HG02970 (cell line): Measurements from ENCODE around the gene ALDH2.
"Not testable (repeated sequence)": the region's sequence is repeated elsewhere in the genome, so short reads cannot be mapped to it uniquely, and the experiment has no call there.

ENCODE experiments used
- ATAC-seq: cut with Tn5 transposase; IDR thresholded peaks from one replicate; pipeline ENCODE4 v1.9.1; 2021; ENCODE audit warnings: mild to moderate bottlenecking, moderate library complexity, moderate number of reproducible peaks; ENCODE audit not compliant: unreplicated experiment, low FRiP score

ALDH2 gene

DNA sequence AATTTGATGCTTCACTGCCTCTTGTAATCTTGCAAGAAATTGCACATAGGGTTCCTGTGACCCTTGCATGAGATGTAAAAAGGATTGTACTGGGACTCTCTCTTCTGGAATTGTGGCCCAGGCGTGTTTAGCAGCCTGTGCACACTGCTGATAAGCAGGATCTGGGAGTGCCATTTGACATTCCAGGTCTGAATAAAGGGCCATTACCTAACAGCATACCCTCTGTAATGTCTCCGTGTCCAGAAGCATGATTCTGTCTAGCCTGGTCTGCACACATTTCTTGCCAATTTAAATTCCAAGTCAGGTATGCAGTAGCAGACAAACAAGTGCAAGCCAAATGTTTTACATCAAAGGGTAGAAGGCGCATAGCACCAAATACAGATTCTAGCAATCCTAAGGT is 57.2 kb downstream of the ALDH2 start:
- no peak for ATAC-seq

DNA sequence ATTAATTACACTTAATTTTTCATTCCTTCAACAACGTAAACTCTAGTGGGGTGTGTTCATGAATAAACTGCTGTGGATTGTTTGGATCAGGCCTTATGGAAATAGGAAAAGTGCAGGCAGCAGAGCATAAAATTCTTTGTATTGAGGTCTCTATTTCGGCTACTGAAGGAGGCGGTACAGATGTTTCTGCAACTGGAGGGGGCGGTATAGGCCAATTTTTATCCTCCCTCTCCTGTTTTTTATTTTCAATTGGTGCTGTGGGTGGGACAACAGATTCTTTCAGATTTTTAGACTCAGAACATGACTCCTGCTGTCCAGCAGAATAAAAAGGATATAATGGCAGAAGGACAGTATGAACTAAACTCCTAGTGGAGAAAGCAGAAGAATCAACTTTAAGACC is 57.6 kb downstream of the ALDH2 start:
- not testable (repeated sequence) for ATAC-seq

DNA sequence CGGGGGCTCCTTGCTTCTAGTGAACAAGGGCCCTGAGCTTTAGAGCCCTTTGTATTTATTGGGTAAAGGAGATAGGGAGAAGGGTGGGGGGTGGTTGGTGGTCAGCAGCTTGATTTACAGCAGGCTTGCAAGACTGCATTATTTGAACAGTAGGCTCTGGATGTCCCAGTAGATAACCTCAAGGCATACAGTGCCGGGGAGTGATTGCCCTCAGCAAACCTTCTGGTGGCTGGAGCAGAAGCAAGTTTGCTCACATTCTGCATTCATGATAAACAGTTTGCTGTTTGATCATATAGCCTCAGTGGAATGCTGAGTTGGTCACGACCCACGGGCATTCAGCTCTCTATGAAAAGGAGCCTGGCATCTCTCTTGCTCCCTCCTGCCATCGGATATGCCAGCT is 58.8 kb downstream of the ALDH2 start:
- no peak for ATAC-seq

DNA sequence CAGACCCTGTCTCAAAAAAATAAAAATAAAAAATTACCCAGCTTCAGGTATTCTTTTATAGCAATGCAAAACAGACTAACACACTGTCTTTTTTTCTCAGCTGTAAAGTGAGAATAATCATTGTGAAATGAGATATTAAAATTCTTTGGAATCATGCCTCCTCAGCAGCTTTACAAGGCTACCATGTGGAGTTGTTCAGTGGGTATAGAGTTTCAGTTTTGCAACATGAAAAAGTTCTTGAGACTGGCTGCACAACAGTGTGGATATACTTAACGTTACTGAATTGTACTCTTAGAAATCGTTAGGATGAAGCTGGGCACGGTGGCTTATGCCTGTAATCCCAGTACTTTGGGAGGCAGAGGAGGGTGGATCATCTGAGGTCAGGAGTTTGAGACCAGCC is 59.6 kb downstream of the ALDH2 start:
- ATAC-seq = no peak

DNA sequence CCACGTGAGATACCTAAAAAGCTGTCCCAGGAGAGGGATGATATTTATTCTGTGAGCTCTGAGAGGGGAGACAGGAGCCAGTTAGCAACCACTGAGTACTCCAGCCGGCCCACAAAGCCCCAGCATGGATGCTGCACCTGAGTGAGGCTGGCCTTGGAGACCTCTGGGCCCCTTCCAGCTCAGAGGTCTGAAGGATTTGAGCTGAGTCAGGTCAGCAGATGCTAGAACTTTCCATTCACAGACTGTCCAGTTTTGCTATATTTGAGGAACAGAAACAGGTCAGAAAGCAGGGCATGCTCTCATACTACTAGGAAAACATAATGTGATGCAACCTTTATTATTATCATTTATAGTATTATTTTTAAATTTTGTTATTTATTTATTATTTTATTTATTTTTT is 60.3 kb downstream of the ALDH2 start:
- no peak for ATAC-seq

DNA sequence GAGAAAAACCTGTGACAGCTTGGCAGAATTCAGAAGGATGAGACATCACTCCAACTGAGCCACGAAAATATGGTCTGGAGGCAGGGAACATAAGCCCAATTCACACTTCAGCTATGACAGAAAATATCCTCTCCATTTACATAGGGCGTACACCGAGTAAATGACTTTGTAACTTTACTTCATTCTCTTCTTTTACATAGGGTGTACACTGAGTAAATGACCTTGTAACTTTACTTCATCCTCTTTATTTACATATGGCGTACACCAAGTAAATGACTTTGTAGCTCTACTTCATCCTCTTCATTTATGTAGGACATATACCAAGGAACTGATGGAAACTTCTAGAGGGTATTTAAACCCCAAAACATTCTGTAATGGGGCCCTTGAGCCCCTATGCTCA is 61.2 kb downstream of the ALDH2 start:
- ATAC-seq = no peak

DNA sequence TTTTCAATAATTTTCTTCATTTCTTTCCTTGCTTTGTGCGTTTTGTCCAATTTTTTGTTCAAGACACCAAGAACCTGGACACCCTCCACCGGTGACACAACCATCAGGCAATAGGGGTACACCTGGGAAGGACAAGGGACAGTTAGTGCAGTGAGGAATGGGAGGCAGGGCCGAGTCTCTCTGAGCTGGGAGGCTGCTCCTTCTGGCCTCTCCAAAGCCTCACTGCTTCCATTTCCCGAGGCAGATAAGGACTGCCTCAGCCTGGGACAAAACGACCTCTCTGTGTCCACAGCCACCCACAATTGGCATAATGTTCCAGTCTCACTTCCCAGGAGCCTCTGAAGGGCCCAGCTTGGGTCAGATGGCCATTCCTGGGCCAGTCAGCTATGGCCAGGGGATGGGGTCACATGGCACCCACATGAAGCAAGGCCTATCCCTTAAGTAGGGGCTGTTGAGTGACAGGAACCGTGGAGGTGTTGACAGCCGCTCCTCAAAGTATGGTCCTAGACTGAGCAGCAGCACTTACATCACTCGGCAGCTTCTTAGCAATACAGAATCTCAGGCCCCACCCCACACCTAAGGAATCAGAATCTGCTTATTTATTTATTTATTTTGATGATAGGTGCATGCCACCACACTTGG is 61.7 kb downstream of the ALDH2 start:
- ATAC-seq = no peak

DNA sequence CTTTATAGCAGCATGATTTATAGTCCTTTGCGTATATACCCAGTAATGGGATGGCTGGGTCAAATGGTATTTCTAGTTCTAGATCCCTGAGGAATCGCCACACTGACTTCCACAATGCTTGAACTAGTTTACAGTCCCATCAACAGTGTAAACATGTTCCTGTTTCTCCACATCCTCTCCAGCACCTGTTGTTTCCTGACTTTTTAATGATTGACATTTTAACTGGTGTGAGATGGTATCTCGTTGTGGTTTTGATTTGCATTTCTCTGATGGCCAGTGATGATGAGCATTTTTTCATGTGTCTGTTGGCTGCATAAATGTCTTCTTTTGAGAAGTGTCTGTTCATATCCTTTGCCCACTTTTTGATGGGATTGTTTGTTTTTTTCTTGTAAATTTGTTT is 62.9 kb downstream of the ALDH2 start:
- ATAC-seq = not testable (repeated sequence)

DNA sequence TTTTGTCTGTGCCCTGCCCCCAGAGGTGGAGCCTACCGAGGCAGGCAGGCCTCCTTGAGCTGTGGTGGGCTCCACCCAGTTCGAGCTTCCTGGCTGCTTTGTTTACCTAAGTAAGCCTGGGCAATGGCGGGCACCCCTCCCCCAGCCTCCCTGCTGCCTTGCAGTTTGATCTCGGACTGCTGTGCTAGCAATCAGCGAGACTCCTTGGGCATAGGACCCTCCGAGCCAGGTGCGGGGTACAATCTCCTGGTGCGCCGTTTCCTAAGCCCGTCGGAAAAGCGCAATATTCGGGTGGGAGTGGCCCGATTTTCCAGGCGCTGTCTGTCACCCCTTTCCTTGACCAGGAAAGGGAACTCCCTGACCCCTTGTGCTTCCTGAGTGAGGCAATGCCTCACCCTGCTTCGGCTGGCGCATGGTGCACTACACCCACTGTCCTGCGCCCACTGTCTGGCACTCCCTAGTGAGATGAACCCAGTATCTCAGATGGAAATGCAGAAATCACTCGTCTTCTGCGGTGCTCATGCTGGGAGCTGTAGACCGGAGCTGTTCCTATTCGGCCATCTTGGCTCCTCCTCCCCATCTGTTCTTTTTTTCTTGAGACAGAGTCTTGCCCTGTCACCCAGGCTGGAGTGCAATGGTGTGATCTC is 68.1 kb downstream of the ALDH2 start:
- ATAC-seq = not testable (repeated sequence)

DNA sequence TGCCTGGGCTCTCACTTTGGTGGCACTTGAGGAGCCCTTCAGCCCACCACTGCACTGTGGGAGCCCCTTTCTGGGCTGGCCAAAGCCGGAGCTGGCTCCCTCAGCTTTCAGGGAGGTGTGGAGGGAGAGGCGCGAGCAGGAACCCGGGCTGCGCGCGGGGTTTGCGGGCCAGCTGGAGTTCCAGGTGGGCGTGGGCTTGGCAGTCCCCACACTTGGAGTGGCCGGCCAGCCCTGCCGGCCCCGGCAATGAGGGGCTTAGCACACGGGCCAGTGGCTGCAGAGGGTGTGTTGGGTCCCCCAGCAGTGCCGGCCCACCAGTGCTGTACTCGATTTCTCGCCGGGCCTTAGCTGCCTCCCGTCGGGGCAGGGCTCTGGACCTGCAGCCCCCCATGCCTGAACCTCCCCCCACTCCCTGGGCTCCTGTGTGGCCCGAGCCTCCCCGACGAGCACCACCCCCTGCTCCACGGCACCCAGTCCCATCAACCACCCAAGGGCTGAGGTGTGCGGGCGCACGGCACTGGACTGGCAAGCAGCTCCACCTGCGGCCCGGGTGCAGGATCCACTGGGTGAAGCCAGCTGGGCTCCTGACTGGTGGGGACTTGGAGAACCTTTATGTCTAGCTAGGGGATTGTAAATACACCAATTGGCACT is 68.9 kb downstream of the ALDH2 start:
- ATAC-seq = not testable (repeated sequence)

DNA sequence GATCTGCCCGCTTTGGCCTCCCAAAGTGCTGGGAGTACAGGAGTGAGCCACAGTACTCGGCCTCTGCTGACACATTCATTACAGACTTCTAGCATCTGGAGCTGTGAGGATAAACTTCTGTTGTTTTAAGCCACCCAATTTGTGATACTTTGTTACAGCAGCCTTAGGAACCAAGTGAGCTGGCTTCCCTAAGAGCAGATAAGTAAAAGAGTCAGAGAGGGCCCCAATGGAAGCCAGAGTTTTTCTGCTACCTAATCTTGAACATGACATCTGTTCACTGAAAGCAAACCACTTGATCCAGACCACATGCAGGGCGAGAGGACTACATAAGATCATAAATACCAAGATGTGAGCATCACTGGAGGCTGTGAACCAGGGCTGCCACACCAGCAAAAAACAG is 71.6 kb downstream of the ALDH2 start:
- ATAC-seq = no peak

DNA sequence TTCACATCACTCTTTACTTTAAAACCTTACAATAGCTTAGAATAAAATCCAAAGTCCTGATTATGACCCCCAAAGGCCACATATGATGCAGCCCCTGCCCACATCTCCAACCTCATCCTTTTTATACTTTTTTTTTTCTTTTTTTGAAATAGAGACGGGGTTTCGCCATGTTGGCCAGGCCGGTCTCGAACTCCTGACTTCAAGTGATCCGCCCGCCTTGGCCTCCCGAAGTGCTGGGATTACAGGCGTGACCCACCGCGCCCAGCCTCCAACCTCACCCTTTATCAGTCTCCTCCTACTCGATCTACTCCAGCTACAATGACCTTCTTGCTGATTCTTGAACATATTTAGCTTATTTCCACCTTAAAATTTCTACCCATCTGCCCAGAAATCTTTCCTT is 74.1 kb downstream of the ALDH2 start:
- ATAC-seq = no peak

DNA sequence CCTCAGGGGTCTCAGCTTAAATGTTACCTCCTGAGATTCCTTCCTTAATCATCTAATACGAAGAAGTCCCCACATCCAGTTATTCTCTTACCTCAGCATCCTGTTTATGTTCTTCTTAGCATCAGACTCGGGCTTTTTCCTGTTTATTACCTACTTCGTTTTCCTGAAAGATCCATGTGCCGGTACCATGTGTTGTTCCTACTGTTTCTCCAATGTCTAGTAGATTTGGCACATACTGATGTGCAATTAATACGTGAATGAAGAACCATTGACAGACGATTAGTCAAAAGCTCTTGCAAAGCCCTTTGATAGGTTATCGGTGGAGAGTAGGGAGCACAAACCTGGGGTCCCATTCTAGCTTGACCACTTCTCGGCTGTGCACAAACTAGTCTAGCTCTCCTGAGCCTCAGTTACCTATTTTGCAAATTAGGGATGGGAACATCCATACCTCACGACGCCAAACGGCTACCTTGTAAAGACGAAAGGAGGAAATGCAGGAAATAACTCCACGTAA is 74.6 kb downstream of the ALDH2 start:
- peak; percentile 1 for ATAC-seq

DNA sequence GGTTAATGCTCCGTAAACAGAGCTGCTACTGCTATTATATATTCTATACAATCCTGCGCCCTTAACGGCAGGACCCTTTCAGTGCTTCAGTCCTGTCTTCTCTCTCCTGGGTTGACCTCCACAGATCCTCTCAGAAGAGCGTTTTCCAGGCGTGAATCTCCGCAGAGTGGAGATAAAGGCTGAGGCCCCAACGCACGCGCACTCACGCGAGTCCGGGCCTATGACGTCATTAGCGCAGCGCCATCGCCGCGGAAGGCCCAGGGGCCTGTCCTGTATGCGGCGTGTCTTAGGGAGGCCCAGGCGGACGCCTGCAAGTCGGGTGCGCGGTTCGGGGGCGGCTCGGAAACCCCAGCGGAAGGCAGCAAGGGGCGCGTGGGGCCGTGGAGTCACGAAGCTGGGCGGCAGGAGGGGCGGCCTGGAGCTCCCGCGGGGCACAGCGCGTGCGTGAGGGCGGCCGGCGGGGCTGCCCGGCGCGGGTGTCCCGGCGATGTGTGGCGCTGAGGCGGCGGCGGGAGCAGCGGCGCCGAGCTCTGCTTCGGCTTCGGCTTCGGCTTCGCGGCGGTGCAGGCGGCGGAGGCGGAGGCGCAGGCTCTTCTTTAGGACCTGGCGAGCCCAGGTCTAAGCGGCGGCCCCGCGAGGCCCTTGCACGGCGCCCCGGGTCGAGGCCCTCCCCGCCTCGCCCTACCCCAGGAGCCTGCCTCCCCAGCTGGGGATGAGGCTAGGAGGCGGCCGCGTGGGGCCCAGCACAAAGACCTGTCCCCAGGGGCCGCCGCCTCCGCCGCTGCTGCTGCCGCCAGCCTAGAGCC is 75.2 kb downstream of the ALDH2 start, which contains the start of gene MAPKAPK5:
Gene MAPKAPK5, plus strand, starts transcription at position 479 of the 806 bp plus-strand sequence. CDS start 506 bp downstream, outside the sequence.
- peak; percentile 87 for ATAC-seq

DNA sequence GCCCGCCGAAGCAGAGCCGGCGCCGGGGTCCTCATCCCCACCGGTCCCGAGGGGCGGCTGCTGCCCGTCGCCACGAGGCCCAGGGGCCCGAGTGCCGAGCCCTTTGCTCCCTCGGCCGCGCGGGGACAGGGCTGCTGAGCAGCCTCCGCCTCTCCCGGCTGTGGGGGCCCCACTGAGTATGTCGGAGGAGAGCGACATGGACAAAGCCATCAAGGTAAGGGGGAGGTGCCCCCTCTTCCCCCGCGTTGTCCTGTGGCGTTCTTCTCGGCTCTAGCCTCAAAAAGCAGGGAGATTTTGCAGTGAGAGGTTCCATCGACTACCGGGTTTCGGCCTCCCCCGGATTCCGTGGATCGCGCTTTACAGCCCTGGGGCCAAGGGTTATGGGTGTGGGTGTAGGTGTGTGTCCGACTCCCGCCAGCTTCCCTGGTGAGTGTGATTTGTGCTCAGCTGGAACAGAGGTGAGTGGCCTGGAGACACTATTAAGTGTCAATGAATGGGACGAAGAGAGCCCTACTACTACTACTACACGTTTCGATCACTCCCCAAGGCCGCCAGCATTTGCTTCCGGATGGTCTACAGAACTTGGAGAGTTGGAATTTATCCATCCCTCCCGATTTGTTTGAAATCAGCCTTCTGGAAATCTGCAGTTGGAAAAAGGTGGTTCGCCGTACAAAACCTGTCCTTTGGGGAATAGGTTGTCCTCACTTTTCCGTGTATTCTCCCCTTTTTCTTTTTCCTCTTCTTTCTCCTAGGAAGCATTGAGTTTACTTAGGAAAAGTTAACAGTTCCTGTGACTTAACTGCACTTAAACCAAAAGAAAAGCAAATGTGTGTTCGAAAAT is 76.0 kb downstream of the ALDH2 start:
- ATAC-seq = peak; percentile 15

DNA sequence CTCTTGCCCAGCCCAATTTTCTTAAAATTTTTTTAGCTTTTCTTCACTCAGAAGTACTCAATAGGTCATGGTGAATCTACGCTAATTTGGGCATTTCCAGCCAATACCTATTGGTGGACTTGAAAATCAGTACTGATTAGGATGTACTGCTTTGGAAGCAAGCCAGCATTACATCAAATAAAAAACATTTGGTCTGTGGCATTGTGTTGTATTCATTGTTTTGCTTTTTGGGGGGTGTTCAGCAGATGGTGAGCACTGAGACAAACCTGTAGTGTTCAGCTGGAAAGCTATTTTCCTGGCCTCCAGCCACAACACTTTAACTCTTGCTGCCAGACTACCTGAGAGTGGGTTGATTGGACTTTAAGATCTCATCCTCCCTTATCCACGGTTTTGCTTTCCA is 79.3 kb downstream of the ALDH2 start:
- ATAC-seq = no peak

DNA sequence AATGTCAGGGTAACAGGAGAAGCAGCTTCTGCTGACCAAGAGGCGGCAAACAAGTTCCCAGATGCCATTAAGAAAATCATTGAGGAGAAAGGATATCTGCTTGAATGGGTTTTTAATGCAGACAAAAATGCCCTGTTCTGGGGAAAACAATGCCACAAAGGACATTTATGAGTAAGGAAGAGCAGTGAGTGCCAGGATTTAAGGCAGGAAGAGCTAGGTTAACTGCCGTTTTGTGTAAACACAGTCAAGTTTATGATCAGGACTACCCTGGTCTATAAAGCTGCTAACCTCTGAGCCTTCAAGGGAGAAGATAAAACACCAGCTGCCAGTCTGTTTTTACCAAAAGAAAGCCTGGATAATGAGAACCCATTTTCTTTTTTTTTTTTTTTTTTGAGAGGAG is 83.8 kb downstream of the ALDH2 start:
- ATAC-seq = no peak

DNA sequence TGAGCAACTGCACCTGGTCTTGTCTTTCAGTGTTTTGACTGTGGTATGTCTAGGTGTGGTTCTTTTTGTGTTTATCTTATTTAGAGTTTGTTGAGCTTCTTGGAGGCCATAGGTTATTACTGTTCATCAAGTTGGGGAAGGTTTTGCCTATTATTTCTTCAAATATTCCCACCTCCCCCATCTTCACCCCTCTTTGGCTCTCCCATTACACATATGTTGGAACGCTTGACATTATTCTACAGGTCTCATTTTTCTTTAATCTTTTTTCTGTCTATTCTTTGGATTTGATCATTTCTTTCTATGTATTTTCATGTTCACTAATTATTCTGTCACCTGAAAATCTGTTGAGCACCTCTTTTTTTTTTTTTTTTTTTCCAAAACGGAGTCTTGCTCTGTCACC is 91.5 kb downstream of the ALDH2 start:
- ATAC-seq = no peak

DNA sequence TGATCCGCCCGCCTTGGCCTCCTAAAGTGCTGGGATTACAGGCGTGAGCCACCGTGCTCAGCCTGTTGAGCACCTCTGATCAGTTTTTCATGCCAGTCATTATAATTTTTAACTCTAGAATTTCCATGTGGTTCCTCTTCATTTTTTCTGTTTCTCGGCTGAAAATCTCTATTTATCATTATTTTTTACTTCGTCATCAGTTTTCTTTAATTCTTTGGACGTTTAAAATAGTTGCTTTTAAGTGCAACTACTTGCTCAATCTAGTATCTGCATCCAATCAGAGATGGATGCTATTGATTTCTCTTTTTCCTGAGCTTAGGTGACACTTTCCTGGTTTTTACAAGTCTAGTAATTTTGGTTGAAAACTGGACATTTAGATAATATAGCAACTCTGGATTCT is 92.0 kb downstream of the ALDH2 start:
- ATAC-seq = no peak

DNA sequence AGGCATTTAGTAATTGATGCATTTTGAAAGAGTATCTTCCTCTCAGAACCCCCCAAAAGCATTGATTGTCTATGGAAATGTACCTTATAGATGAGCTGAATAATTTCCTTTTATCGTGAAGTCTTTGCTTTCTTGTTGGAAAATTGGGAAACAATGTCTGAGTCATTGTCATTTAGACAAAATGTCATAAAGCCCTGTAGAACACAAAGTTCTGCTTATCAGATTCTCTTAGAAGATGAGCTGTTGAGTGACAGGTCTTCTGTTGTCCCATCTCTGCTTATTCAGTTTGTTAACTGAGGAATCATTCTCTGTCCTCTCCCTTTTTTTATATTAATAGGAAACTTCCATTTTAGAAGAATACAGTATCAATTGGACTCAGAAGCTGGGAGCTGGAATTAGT is 98.2 kb downstream of the ALDH2 start:
- ATAC-seq = no peak
